Kidney tubule cell (primary cell): ENCODE results near the gene GIPC3.

ENCODE experiments used
- DNase-seq: peaks from one replicate; pipeline ENCODE4 v3.0.0-alpha.2; 2018; ENCODE audit warnings: low spot score

The GIPC3 gene

GRCh38 chr19:3638208-3639193 is 53.2 kb downstream of the GIPC3 start:
- DNase-seq = no peak

GRCh38 chr19:3639479-3639878 is 54.2 kb downstream of the GIPC3 start:
- DNase-seq = no peak

GRCh38 chr19:3641515-3642269 is 56.4 kb downstream of the GIPC3 start:
- no peak for DNase-seq

GRCh38 chr19:3642296-3642695 is 57.0 kb downstream of the GIPC3 start:
- DNase-seq = no peak
